ENCODE data around the gene TTC16. TPM values are rescaled to one million over a fixed set of nuclear protein-coding genes. Genes with fewer than 3 reads are reported as not detected.
"Not testable (repeated sequence)": the region's sequence is repeated elsewhere in the genome, so short reads cannot be mapped to it uniquely, and the experiment has no call there.

Gene TTC16
- total and polyA plus RNA-seq, 5 donors, result 0.06 to 0.14 (median 0.13) TPM; not detected in 1

DNA sequence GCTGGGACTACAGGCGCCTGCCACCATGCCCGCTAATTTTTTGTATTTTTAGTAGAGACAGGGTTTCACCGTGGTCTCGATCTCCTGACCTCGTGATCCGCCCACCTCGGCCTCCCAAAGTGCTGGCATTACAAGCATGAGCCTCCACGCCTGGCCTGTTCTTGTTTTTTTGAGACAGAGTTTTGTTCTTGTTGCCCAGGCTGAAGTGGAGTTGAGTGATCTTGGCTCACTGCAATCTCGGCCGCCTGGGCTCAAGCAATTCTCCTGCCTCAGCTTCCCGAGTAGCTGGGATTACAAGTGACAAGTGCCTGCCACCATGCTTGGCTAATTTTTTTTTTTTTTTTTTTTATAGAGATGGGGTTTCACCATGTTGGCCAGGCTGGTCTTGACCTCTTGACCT, 40.9 kb downstream of the TTC16 start:
- ATAC-seq; H3K9me3 ChIP-seq (ENCODE audit: control insufficient read depth, low read length); intact Hi-C loops (cut with DNase I); H3K27ac ChIP-seq (ENCODE audit: low read length); H3K4me3 ChIP-seq (ENCODE audit: low read length); H3K27me3 ChIP-seq (ENCODE audit: control insufficient read depth, insufficient read depth); H3K4me1 ChIP-seq (ENCODE audit: control insufficient read depth, insufficient read depth, low read length): not testable (repeated sequence)
- peak in 1 of 3 donors; percentile 11 for DNase-seq
- 77% methylated on average over 11 of the region's 11 CpGs for WGBS

DNA sequence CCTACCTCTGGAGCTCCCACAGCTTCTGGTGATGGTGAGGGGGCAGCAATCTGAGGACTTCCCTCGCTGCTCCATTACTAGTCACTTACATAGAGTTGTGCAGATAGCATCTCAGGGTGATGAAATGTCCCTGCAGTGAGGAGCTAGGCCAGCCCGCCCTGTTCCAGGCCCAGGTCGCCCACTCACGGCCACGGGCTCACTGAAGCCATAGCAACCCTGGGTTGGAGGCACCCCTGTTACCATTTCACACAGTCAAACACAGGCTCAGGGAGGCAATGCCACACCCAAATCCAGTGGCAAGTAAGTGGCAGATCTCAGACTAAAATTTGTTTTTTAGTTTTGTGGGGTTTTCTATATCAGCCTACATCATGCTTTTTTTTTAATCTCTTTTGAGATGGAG, 43.0 kb downstream of the TTC16 start:
- no peaks in the 10 kb centered on the region for H3K9me3 ChIP-seq (ENCODE audit: control insufficient read depth, low read length)
- ATAC-seq (no peak), DNase-seq (peak in 1 of 3 donors; percentile 28)
- peaks cover 2% of the 10 kb centered on the region for H3K4me1 ChIP-seq (ENCODE audit: control insufficient read depth, insufficient read depth, low read length)
- 71% methylated on average over 5 of the region's 5 CpGs for WGBS
- no peak overlapping the region for H3K4me3 ChIP-seq (ENCODE audit: low read length)
- intact Hi-C loops (cut with DNase I), result no loop called here
- no peak overlapping the region for H3K27ac ChIP-seq (ENCODE audit: low read length)
- no peaks in the 10 kb centered on the region for H3K27me3 ChIP-seq (ENCODE audit: control insufficient read depth, insufficient read depth)

DNA sequence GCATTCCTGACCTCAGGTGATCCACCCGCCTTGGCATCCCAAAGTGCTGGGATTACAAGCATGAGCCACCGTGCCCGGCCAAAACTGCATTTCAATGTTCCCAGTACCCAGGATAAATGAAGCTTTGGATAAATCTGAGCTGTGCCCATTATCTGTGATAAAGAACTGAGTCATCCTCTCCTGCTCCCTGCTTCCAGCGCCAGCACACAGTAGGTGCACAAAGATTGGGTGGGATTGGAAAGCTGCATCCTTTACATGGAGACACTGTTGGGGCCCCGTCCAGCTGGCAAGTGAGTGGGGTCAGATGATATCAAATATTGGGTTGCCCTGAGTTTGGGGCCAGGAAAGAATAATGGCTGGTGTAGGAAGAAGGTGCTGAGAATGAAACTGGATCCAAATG, 45.2 kb downstream of the TTC16 start:
- Histone ChIP-seq H3K4me3 (ENCODE audit: low read length) (peak overlapping the region; percentile 9), H3K27me3 (ENCODE audit: control insufficient read depth, insufficient read depth) (no peaks in the 10 kb centered on the region), H3K4me1 (ENCODE audit: control insufficient read depth, insufficient read depth, low read length) (peaks cover 2% of the 10 kb centered on the region), H3K9me3 (ENCODE audit: control insufficient read depth, low read length) (no peaks in the 10 kb centered on the region), H3K27ac (ENCODE audit: low read length) (peak overlapping the region; percentile 87)
- DNase-seq (peak in 1 of 3 donors; percentile 47), ATAC-seq (no peak)
- intact Hi-C loops (cut with DNase I), result no loop called here
- 73% methylated on average over 5 of the region's 5 CpGs for WGBS

DNA sequence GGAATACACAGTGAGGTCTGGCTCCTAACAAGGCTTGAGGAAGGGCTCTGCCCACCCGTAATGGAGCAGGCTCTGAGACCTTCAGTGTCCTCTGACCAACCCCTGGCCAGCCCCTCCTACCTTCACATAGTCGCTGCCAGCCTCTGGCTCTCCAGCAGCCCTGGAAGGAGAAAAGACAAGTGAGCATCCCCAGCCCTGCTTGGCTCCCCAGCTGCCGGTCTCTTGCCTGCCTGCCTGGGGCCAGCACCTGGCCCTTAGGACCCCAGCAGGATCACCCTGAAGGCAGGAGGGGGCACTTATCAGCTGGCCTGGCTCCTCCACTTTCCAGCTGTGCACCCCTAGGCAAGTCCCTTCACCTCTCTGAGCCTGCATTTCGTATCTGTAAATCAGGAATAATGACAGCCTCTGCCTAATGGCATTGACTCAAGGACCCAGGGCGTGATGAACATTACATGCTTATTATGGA, 45.6 kb downstream of the TTC16 start:
- Histone ChIP-seq H3K4me1 (ENCODE audit: control insufficient read depth, insufficient read depth, low read length) (peaks cover 2% of the 10 kb centered on the region), H3K27me3 (ENCODE audit: control insufficient read depth, insufficient read depth) (no peaks in the 10 kb centered on the region)

DNA sequence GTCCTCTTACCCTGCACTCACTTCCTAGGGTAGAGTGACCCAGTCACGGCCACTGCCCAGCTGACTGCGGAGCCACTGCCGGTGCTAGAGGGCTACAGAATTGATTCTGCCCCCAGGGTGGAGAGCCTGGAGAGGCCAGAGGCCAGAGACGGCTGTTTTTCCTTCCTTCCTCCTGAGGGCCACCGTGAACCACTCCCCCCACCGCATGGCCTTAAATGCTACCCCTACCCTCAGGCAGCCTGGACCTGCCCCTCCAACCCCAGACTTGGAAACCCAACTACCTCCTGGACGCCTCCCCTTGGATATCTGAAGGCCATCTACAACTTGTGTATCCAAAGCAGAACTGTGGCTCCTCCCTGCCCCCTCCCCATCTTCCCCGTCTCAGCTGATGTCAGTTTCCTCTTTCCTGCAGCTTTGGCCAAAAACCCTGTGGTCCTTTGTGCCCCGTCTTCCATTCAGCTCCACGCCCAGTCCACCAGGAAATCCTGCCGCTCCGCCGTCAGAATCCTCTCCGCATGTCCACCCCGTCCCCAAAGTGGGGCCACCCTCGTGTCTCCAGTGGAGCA, 46.3 kb downstream of the TTC16 start:
- intact Hi-C loops (cut with DNase I), result no loop called here
- no peaks in the 10 kb centered on the region for H3K9me3 ChIP-seq (ENCODE audit: control insufficient read depth, low read length)
- DNase-seq (peak; percentile 75 to 86 (median 86)), ATAC-seq (peak; percentile 80 to 85)
- H3K27ac ChIP-seq (ENCODE audit: low read length), result peak overlapping the region; percentile 87
- peak overlapping the region; percentile 36 for H3K4me3 ChIP-seq (ENCODE audit: low read length)
- no peaks in the 10 kb centered on the region for H3K27me3 ChIP-seq (ENCODE audit: control insufficient read depth, insufficient read depth)
- H3K4me1 ChIP-seq (ENCODE audit: control insufficient read depth, insufficient read depth, low read length), result peaks cover 4% of the 10 kb centered on the region
- 32% methylated on average over 16 of the region's 16 CpGs for WGBS

More for the DNA sequence above, 45.6 kb downstream of the TTC16 start:
- DNase-seq, result peak in 1 of 3 donors; percentile 50
- Histone ChIP-seq H3K27ac (ENCODE audit: low read length) (peak overlapping the region; percentile 87), H3K9me3 (ENCODE audit: control insufficient read depth, low read length) (no peaks in the 10 kb centered on the region), H3K4me3 (ENCODE audit: low read length) (peak overlapping the region; percentile 36)
- WGBS, result 52% methylated on average over 5 of the region's 5 CpGs
- peak in 1 of 2 donors; percentile 26 for ATAC-seq
- intact Hi-C loops (cut with DNase I), result no loop called here

DNA sequence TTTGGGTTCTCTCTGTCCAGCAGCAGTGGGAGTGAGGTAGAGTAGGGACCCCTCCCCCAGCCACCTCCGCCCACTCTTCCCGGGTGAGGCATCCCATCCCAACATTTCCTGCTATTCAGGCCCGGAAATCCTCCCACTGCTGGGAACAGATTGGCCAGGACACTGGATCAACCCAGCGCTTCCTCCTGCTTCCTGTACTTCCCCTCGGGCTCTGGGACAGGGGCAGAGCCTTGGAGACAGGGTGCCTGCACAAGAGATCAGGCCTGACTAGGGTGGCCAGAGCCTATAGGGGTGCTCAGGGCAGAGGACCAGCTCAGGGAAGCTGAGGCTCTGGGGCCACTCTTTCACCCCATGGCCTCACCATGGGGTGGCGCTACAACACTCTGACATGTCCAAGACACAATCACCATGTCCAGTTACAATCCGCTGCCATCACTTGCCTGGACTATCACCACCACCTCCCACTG, 48.1 kb downstream of the TTC16 start:
- ATAC-seq (peak; percentile 78 to 82), DNase-seq (peak; percentile 81 to 85 (median 81))
- Histone ChIP-seq H3K4me3 (ENCODE audit: low read length) (no peak overlapping the region), H3K9me3 (ENCODE audit: control insufficient read depth, low read length) (no peaks in the 10 kb centered on the region), H3K4me1 (ENCODE audit: control insufficient read depth, insufficient read depth, low read length) (peaks cover 4% of the 10 kb centered on the region), H3K27me3 (ENCODE audit: control insufficient read depth, insufficient read depth) (no peaks in the 10 kb centered on the region), H3K27ac (ENCODE audit: low read length) (peak overlapping the region; percentile 86)
- intact Hi-C loops (cut with DNase I), result no loop called here
- 30% methylated on average over 7 of the region's 7 CpGs for WGBS

DNA sequence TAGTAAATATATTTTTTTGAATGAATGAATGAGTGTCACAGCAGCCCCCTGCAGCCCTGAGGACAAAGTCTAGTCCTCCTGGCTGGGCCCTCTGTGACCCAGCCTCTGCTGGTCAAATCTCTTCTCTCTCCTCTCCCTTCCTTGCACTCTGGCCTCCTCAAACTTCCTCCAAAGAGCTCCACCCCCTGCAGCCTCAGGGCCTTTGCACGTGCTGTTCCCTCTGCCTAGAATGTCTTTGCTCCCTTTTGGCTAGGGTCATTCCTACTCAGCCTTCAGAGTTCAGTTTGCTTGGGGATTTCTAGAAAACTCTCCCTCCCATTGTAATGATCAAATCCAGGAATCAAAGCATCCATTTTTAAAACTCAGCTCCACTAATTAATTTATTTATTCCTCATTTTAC, 49.5 kb downstream of the TTC16 start:
- DNase-seq, result peak in 1 of 3 donors; percentile 10
- H3K4me3 ChIP-seq (ENCODE audit: low read length), result no peak overlapping the region
- H3K4me1 ChIP-seq (ENCODE audit: control insufficient read depth, insufficient read depth, low read length), result peaks cover 4% of the 10 kb centered on the region
- no peaks in the 10 kb centered on the region for H3K9me3 ChIP-seq (ENCODE audit: control insufficient read depth, low read length)
- intact Hi-C loops (cut with DNase I), result no loop called here
- ATAC-seq, result no peak
- no peaks in the 10 kb centered on the region for H3K27me3 ChIP-seq (ENCODE audit: control insufficient read depth, insufficient read depth)
- peak overlapping the region; percentile 55 for H3K27ac ChIP-seq (ENCODE audit: low read length)
- WGBS, result 68% methylated on average over 1 of the region's 1 CpG

GRCh38 chr9:127767410-127767809, 51.5 kb downstream of the TTC16 start:
- intact Hi-C loops (cut with DNase I), result no loop called here
- H3K27me3 ChIP-seq (ENCODE audit: control insufficient read depth, insufficient read depth), result no peaks in the 10 kb centered on the region
- WGBS, result 56% methylated on average over 3 of the region's 3 CpGs
- H3K27ac ChIP-seq (ENCODE audit: low read length), result peak overlapping the region; percentile 65
- no peak for ATAC-seq
- H3K4me3 ChIP-seq (ENCODE audit: low read length), result no peak overlapping the region
- H3K9me3 ChIP-seq (ENCODE audit: control insufficient read depth, low read length), result no peaks in the 10 kb centered on the region
- H3K4me1 ChIP-seq (ENCODE audit: control insufficient read depth, insufficient read depth, low read length), result peaks cover 4% of the 10 kb centered on the region
- peak in 1 of 3 donors; percentile 26 for DNase-seq

DNA sequence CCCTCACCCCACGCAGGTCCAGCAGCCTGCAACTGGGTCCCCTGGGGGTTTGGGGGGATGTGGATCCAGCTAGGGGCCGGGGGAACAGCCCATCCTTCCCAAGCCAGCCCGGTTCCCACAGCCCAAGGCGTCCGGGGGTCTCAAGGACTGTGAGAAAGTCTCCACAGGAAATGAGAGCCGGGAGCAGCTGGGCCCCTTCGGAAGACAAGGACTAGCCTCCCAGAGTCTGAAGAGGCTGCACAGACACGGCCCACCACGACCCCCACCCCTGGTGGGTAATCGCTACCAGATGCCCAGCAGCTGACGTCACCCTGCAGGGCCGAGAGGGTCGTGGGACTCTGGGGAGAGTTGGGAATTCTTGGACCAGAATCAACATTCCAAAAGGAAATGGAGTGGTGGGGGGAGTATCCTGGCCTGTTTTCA, 52.0 kb downstream of the TTC16 start:
- intact Hi-C loops (cut with DNase I), result no loop called here
- WGBS, result 30% methylated on average over 13 of the region's 13 CpGs
- no peaks in the 10 kb centered on the region for H3K9me3 ChIP-seq (ENCODE audit: control insufficient read depth, low read length)
- peak in 2 of 3 donors; percentile 44 to 71 for DNase-seq
- H3K4me1 ChIP-seq (ENCODE audit: control insufficient read depth, insufficient read depth, low read length), result peaks cover 2% of the 10 kb centered on the region
- H3K27ac ChIP-seq (ENCODE audit: low read length), result peak overlapping the region; percentile 65
- H3K27me3 ChIP-seq (ENCODE audit: control insufficient read depth, insufficient read depth), result no peaks in the 10 kb centered on the region
- H3K4me3 ChIP-seq (ENCODE audit: low read length), result no peak overlapping the region
- no peak for ATAC-seq

- Histone ChIP-seq H3K27me3 (ENCODE audit: control insufficient read depth, insufficient read depth) (no peaks in the 10 kb centered on the region), H3K27ac (ENCODE audit: low read length) (peak overlapping the region; percentile 65), H3K9me3 (ENCODE audit: control insufficient read depth, low read length) (no peaks in the 10 kb centered on the region), H3K4me1 (ENCODE audit: control insufficient read depth, insufficient read depth, low read length) (peaks cover 2% of the 10 kb centered on the region), H3K4me3 (ENCODE audit: low read length) (no peak overlapping the region)
- ATAC-seq (no peak), DNase-seq (peak in 1 of 3 donors; percentile 30)
- WGBS, result 59% methylated on average over 8 of the region's 8 CpGs
- intact Hi-C loops (cut with DNase I), result no loop called here
These were observed 52.8 kb downstream of the TTC16 start for GRCh38 chr9:127768698-127769097.

DNA sequence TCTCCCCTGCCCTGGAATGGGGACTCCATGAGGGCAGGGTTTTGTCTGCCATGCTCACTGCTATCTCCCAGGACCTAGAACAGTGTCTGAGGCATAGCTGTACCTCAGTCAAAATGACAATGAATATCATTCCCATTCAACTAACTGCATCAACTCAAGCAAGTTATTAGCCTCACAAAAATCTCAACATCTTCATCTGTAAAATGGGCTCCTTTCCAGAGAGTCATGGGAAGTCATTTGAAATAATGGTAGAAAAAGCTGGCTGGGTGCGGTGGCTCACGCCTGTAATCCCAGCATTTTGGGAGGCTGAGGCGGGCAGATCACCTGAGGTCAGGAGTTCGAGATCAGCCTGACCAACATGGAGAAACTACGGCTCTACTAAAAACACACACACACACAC, 53.2 kb downstream of the TTC16 start:
- intact Hi-C loops (cut with DNase I), result no loop called here
- peak overlapping the region; percentile 65 for H3K27ac ChIP-seq (ENCODE audit: low read length)
- ATAC-seq (no peak), DNase-seq (peak in 1 of 3 donors; percentile 1)
- peaks cover 2% of the 10 kb centered on the region for H3K4me1 ChIP-seq (ENCODE audit: control insufficient read depth, insufficient read depth, low read length)
- no peak overlapping the region for H3K4me3 ChIP-seq (ENCODE audit: low read length)
- WGBS, result 81% methylated on average over 5 of the region's 5 CpGs
- no peaks in the 10 kb centered on the region for H3K9me3 ChIP-seq (ENCODE audit: control insufficient read depth, low read length)
- H3K27me3 ChIP-seq (ENCODE audit: control insufficient read depth, insufficient read depth), result no peaks in the 10 kb centered on the region

Data from right cardiac atrium (tissue), 5 donors.